Measurements from ENCODE around the gene GALNT13. TPM values are rescaled to one million over a fixed set of nuclear protein-coding genes. Genes with fewer than 3 reads are reported as not detected.

The GALNT13 gene
- total RNA-seq, 2 experiments from 2014 or later, result 0.15 TPM; not detected in 1

GRCh38 chr2:154338352-154338967 lies 466.7 kb downstream of the GALNT13 start:
- H3K27ac Mint-ChIP-seq, result no peak overlapping the region
- H3K9me3 Mint-ChIP-seq, result no peaks in the 10 kb centered on the region
- H3K27me3 Mint-ChIP-seq, result no peaks in the 10 kb centered on the region
- no peak for DNase-seq
- H3K36me3 Mint-ChIP-seq (ENCODE audit: low read depth), result no peaks in the 10 kb centered on the region
- H3K4me3 Mint-ChIP-seq, result no peak overlapping the region
- ChIA-PET POLR2A (no interaction called here), CTCF (no interaction called here)
- no peaks in the 10 kb centered on the region for H3K4me1 Mint-ChIP-seq

- H3K4me3 Mint-ChIP-seq, result no peak overlapping the region
- H3K27me3 Mint-ChIP-seq, result no peaks in the 10 kb centered on the region
- H3K4me1 Mint-ChIP-seq, result no peaks in the 10 kb centered on the region
- no peak for DNase-seq
- ChIA-PET POLR2A (no interaction called here), CTCF (no interaction called here)
- no peak overlapping the region for H3K27ac Mint-ChIP-seq
- H3K9me3 Mint-ChIP-seq, result no peaks in the 10 kb centered on the region
- H3K36me3 Mint-ChIP-seq (ENCODE audit: low read depth), result no peaks in the 10 kb centered on the region
These were observed 471.6 kb downstream of the GALNT13 start for GRCh38 chr2:154343282-154343681.

GRCh38 chr2:154350911-154351310 lies 479.2 kb downstream of the GALNT13 start:
- Mint-ChIP-seq H3K9me3 (no peaks in the 10 kb centered on the region), H3K4me1 (no peaks in the 10 kb centered on the region), H3K36me3 (ENCODE audit: low read depth) (no peaks in the 10 kb centered on the region), H3K27me3 (no peaks in the 10 kb centered on the region), H3K4me3 (no peak overlapping the region), H3K27ac (no peak overlapping the region)
- no peak for DNase-seq
- ChIA-PET CTCF (no interaction called here), POLR2A (no interaction called here)

- H3K9me3 Mint-ChIP-seq, result peaks cover 2% of the 10 kb centered on the region
- H3K27me3 Mint-ChIP-seq, result no peaks in the 10 kb centered on the region
- POLR2A ChIA-PET, result no interaction called here
- DNase-seq, result no peak
- CTCF ChIA-PET, result no interaction called here
- no peak overlapping the region for H3K4me3 Mint-ChIP-seq
- no peaks in the 10 kb centered on the region for H3K4me1 Mint-ChIP-seq
- no peaks in the 10 kb centered on the region for H3K36me3 Mint-ChIP-seq (ENCODE audit: low read depth)
- H3K27ac Mint-ChIP-seq, result no peak overlapping the region
These were observed 489.6 kb downstream of the GALNT13 start for GRCh38 chr2:154361276-154361675.

GRCh38 chr2:154368153-154368552 lies 496.4 kb downstream of the GALNT13 start:
- Mint-ChIP-seq H3K4me3 (no peak overlapping the region), H3K36me3 (ENCODE audit: low read depth) (no peaks in the 10 kb centered on the region), H3K27me3 (no peaks in the 10 kb centered on the region), H3K27ac (no peak overlapping the region), H3K9me3 (peaks cover 2% of the 10 kb centered on the region), H3K4me1 (no peaks in the 10 kb centered on the region)
- DNase-seq, result no peak
- ChIA-PET CTCF (no interaction called here), POLR2A (no interaction called here)

GRCh38 chr2:154370873-154371272 lies 499.2 kb downstream of the GALNT13 start:
- ChIA-PET CTCF (interaction anchor here (0.6 kb wide), 1 partner anchor 545 kb away, joined by 3 read pairs; no protein-coding TSS in a partner anchor), POLR2A (no interaction called here)
- H3K36me3 Mint-ChIP-seq (ENCODE audit: low read depth), result no peaks in the 10 kb centered on the region
- DNase-seq, result no peak
- no peaks in the 10 kb centered on the region for H3K9me3 Mint-ChIP-seq
- no peak overlapping the region for H3K27ac Mint-ChIP-seq
- no peaks in the 10 kb centered on the region for H3K4me1 Mint-ChIP-seq
- H3K27me3 Mint-ChIP-seq, result no peaks in the 10 kb centered on the region
- H3K4me3 Mint-ChIP-seq, result no peak overlapping the region

GRCh38 chr2:154374416-154374815 lies 502.7 kb downstream of the GALNT13 start:
- Mint-ChIP-seq H3K27ac (no peak overlapping the region), H3K4me1 (no peaks in the 10 kb centered on the region), H3K4me3 (no peak overlapping the region), H3K36me3 (ENCODE audit: low read depth) (no peaks in the 10 kb centered on the region), H3K9me3 (no peaks in the 10 kb centered on the region), H3K27me3 (no peaks in the 10 kb centered on the region)
- no peak for DNase-seq
- POLR2A ChIA-PET, result no interaction called here
- CTCF ChIA-PET, result no interaction called here

- no peaks in the 10 kb centered on the region for H3K9me3 Mint-ChIP-seq
- POLR2A ChIA-PET, result no interaction called here
- H3K27me3 Mint-ChIP-seq, result no peaks in the 10 kb centered on the region
- H3K4me3 Mint-ChIP-seq, result no peak overlapping the region
- H3K36me3 Mint-ChIP-seq (ENCODE audit: low read depth), result no peaks in the 10 kb centered on the region
- H3K27ac Mint-ChIP-seq, result no peak overlapping the region
- CTCF ChIA-PET, result no interaction called here
- no peaks in the 10 kb centered on the region for H3K4me1 Mint-ChIP-seq
- DNase-seq, result no peak
These were observed 503.8 kb downstream of the GALNT13 start for GRCh38 chr2:154375579-154375931.

GRCh38 chr2:154381931-154382794 lies 510.4 kb downstream of the GALNT13 start:
- Mint-ChIP-seq H3K9me3 (no peaks in the 10 kb centered on the region), H3K4me1 (no peaks in the 10 kb centered on the region), H3K36me3 (ENCODE audit: low read depth) (no peaks in the 10 kb centered on the region), H3K27me3 (no peaks in the 10 kb centered on the region), H3K27ac (no peak overlapping the region), H3K4me3 (no peak overlapping the region)
- ChIA-PET CTCF (no interaction called here), POLR2A (no interaction called here)
- no peak for DNase-seq

GRCh38 chr2:154386186-154386585 lies 514.5 kb downstream of the GALNT13 start:
- H3K27me3 Mint-ChIP-seq, result no peaks in the 10 kb centered on the region
- H3K9me3 Mint-ChIP-seq, result no peaks in the 10 kb centered on the region
- no peaks in the 10 kb centered on the region for H3K36me3 Mint-ChIP-seq (ENCODE audit: low read depth)
- no peak for DNase-seq
- H3K4me3 Mint-ChIP-seq, result no peak overlapping the region
- POLR2A ChIA-PET, result no interaction called here
- CTCF ChIA-PET, result no interaction called here
- no peak overlapping the region for H3K27ac Mint-ChIP-seq
- H3K4me1 Mint-ChIP-seq, result no peaks in the 10 kb centered on the region

GRCh38 chr2:154391051-154391450 lies 519.3 kb downstream of the GALNT13 start:
- H3K36me3 Mint-ChIP-seq (ENCODE audit: low read depth), result no peaks in the 10 kb centered on the region
- H3K27ac Mint-ChIP-seq, result no peak overlapping the region
- no peaks in the 10 kb centered on the region for H3K9me3 Mint-ChIP-seq
- ChIA-PET CTCF (no interaction called here), POLR2A (no interaction called here)
- no peaks in the 10 kb centered on the region for H3K27me3 Mint-ChIP-seq
- H3K4me1 Mint-ChIP-seq, result no peaks in the 10 kb centered on the region
- H3K4me3 Mint-ChIP-seq, result no peak overlapping the region
- no peak for DNase-seq

- ChIA-PET POLR2A (no interaction called here), CTCF (no interaction called here)
- Mint-ChIP-seq H3K27ac (no peak overlapping the region), H3K36me3 (ENCODE audit: low read depth) (no peaks in the 10 kb centered on the region), H3K9me3 (no peaks in the 10 kb centered on the region), H3K27me3 (no peaks in the 10 kb centered on the region), H3K4me3 (no peak overlapping the region), H3K4me1 (no peaks in the 10 kb centered on the region)
- DNase-seq, result no peak
These were observed 520.5 kb downstream of the GALNT13 start for GRCh38 chr2:154392256-154392655.

GRCh38 chr2:154394600-154394999 lies 522.9 kb downstream of the GALNT13 start:
- H3K4me3 Mint-ChIP-seq, result no peak overlapping the region
- H3K27me3 Mint-ChIP-seq, result no peaks in the 10 kb centered on the region
- no peaks in the 10 kb centered on the region for H3K36me3 Mint-ChIP-seq (ENCODE audit: low read depth)
- DNase-seq, result no peak
- H3K4me1 Mint-ChIP-seq, result no peaks in the 10 kb centered on the region
- POLR2A ChIA-PET, result no interaction called here
- H3K9me3 Mint-ChIP-seq, result no peaks in the 10 kb centered on the region
- H3K27ac Mint-ChIP-seq, result no peak overlapping the region
- CTCF ChIA-PET, result no interaction called here
